Stimulated activated CD8-positive, alpha-beta memory T cell treated with anti-CD3 and anti-CD28 coated beads, Interleukin-7, amount 100 ng/mL, for 1 hour (primary cell): ENCODE measurements around the gene MED16.

ENCODE experiments used
- DNase-seq, 2 donors: peaks; one replicate each; pipeline ENCODE4 v3.0.0-alpha.2; 2020; ENCODE audit warnings: low read depth in 2 of 2

Gene MED16

GRCh38 chr19:892894-893689 is at the start of gene MED16, which contains the start of gene RNU6-9:
MED16 (minus strand) TSS chr19:893187; CDS start chr19:891131, 2,056 bp downstream.
RNU6-9 (plus strand) TSS chr19:893484.
- DNase-seq: peak; percentile 73 to 74

GRCh38 chr19:942133-942645 is 49.2 kb upstream of the MED16 start:
- no peak for DNase-seq

- DNase-seq: no peak
These were observed 48.5 kb upstream of the MED16 start for GRCh38 chr19:941292-942132.

- DNase-seq: peak; percentile 44 to 60
These were observed 47.8 kb upstream of the MED16 start for GRCh38 chr19:940591-941291.

GRCh38 chr19:939922-940321 is 46.9 kb upstream of the MED16 start:
- DNase-seq: no peak

- DNase-seq: no peak
These were observed 46.5 kb upstream of the MED16 start for GRCh38 chr19:939439-939838.

GRCh38 chr19:938233-938923 is 45.4 kb upstream of the MED16 start:
- DNase-seq: no peak

- no peak for DNase-seq
These were observed 44.3 kb upstream of the MED16 start for GRCh38 chr19:937259-937694.

- no peak for DNase-seq
These were observed 43.2 kb upstream of the MED16 start for GRCh38 chr19:936175-936546.

GRCh38 chr19:934865-935479 is 42.0 kb upstream of the MED16 start:
- no peak for DNase-seq

GRCh38 chr19:934197-934840 is 41.3 kb upstream of the MED16 start:
- DNase-seq: no peak

- no peak for DNase-seq
These were observed 40.5 kb upstream of the MED16 start for GRCh38 chr19:933553-933882.

- no peak for DNase-seq
These were observed 39.9 kb upstream of the MED16 start for GRCh38 chr19:932648-933552.

- DNase-seq: no peak
These were observed 39.1 kb upstream of the MED16 start for GRCh38 chr19:931860-932647.

GRCh38 chr19:929891-930258 is 36.9 kb upstream of the MED16 start:
- DNase-seq: no peak

- DNase-seq: no peak
These were observed 36.4 kb upstream of the MED16 start for GRCh38 chr19:929203-929890.

- DNase-seq: no peak
These were observed 35.6 kb upstream of the MED16 start for GRCh38 chr19:928471-929202.
